GM18907 (cell line): Measurements from ENCODE around the gene GSE1.
"Not testable (repeated sequence)": the region's sequence is repeated elsewhere in the genome, so short reads cannot be mapped to it uniquely, and the experiment has no call there.

Source experiments
- ATAC-seq: cut with Tn5 transposase; IDR thresholded peaks from one replicate; pipeline ENCODE4 v1.9.1; 2021; ENCODE audit warnings: mild to moderate bottlenecking, moderate library complexity; ENCODE audit not compliant: unreplicated experiment

GSE1 gene

GRCh38 chr16:85589688-85590505 lies 23.2 kb upstream of the GSE1 start:
- ATAC-seq, result no peak

- ATAC-seq, result no peak
Measured at GRCh38 chr16:85590506-85590832, 22.7 kb upstream of the GSE1 start.

- ATAC-seq, result no peak
Measured at GRCh38 chr16:85591381-85591780, 21.7 kb upstream of the GSE1 start.

- not testable (repeated sequence) for ATAC-seq
Measured at GRCh38 chr16:85592277-85592676, 20.8 kb upstream of the GSE1 start.

- ATAC-seq, result no peak
Measured at GRCh38 chr16:85592700-85593493, 20.2 kb upstream of the GSE1 start.

GRCh38 chr16:85593494-85594221 lies 19.5 kb upstream of the GSE1 start:
- ATAC-seq, result no peak

- ATAC-seq, result no peak
Measured at GRCh38 chr16:85594273-85594977, 18.7 kb upstream of the GSE1 start.

- ATAC-seq, result no peak
Measured at GRCh38 chr16:85594978-85595661, 18.0 kb upstream of the GSE1 start.

- ATAC-seq, result no peak
Measured at GRCh38 chr16:85595812-85596502, 17.2 kb upstream of the GSE1 start.

- no peak for ATAC-seq
Measured at GRCh38 chr16:85598141-85598540, 15.0 kb upstream of the GSE1 start.

- ATAC-seq, result no peak
Measured at GRCh38 chr16:85600078-85600477, 13.0 kb upstream of the GSE1 start.

- no peak for ATAC-seq
Measured at GRCh38 chr16:85600530-85601271, 12.4 kb upstream of the GSE1 start.

- no peak for ATAC-seq
Measured at GRCh38 chr16:85601272-85601639, 11.9 kb upstream of the GSE1 start.

- no peak for ATAC-seq
Measured at GRCh38 chr16:85601730-85602401, 11.3 kb upstream of the GSE1 start.

- peak; percentile 17 for ATAC-seq
Measured at GRCh38 chr16:85602402-85603202, 10.5 kb upstream of the GSE1 start.

GRCh38 chr16:85603203-85603755 lies 9.8 kb upstream of the GSE1 start:
- peak; percentile 57 for ATAC-seq

- ATAC-seq, result no peak
Measured at GRCh38 chr16:85604145-85604705, 8.9 kb upstream of the GSE1 start.
